Adipocyte (in vitro differentiated cells): ENCODE data around the gene OCIAD2.
"Not testable (repeated sequence)": the region's sequence is repeated elsewhere in the genome, so short reads cannot be mapped to it uniquely, and the experiment has no call there.

ENCODE experiments used
- DNase-seq: peaks from one replicate; pipeline ENCODE4 v3.0.0-alpha.2; 2015; ENCODE audit warnings: low read depth
- H3K27me3 ChIP-seq: replicated peaks from 2 replicates; pipeline ENCODE4 v1.7.0; 2013; ENCODE audit warnings: mild to moderate bottlenecking, low read length, moderate library complexity; ENCODE audit not compliant: control insufficient read depth, insufficient read depth
- H3K36me3 ChIP-seq: 2 replicates; pipeline ENCODE4 v1.7.0; 2013; ENCODE audit warnings: low read length, mild to moderate bottlenecking, moderate library complexity; ENCODE audit not compliant: control insufficient read depth, insufficient read depth, severe bottlenecking
- H3K4me1 ChIP-seq: 2 replicates; pipeline ENCODE4 v1.7.0; 2013; ENCODE audit warnings: mild to moderate bottlenecking, low read length, moderate library complexity; ENCODE audit not compliant: control insufficient read depth, insufficient read depth
- H3K4me3 ChIP-seq: 2 replicates; pipeline ENCODE4 v1.7.0; 2013; ENCODE audit warnings: mild to moderate bottlenecking, low read length, moderate library complexity
- H3K9ac ChIP-seq: 2 replicates; pipeline ENCODE4 v1.7.0; 2013; ENCODE audit warnings: mild to moderate bottlenecking, low read length, moderate library complexity
- H3K9me3 ChIP-seq: 2 replicates; pipeline ENCODE4 v1.7.0; 2013; ENCODE audit warnings: mild to moderate bottlenecking, low read length, moderate library complexity; ENCODE audit not compliant: control insufficient read depth

Gene OCIAD2

DNA sequence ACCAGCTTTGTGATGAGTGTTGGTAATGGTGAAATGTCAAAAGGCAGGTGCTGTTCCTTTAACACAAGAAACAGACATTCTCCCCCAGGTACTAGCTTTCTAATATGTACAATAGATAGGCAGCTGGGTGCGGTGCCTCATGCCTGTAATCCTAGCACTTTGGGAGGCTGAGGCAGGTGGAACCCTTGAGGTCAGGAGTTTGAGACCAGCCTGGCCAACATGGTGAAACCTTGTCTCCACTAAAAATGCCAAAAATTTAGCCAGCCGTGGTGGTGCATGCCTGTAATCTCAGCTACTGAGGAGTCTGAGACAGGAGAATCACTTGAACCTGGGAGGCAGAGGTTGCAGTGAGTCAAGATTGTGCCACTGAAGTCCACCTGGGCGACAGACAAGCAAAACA lies 24.9 kb downstream of the OCIAD2 start:
- not testable (repeated sequence) for H3K4me3 ChIP-seq, H3K9ac ChIP-seq, H3K27me3 ChIP-seq, H3K36me3 ChIP-seq, H3K9me3 ChIP-seq, DNase-seq, H3K4me1 ChIP-seq

DNA sequence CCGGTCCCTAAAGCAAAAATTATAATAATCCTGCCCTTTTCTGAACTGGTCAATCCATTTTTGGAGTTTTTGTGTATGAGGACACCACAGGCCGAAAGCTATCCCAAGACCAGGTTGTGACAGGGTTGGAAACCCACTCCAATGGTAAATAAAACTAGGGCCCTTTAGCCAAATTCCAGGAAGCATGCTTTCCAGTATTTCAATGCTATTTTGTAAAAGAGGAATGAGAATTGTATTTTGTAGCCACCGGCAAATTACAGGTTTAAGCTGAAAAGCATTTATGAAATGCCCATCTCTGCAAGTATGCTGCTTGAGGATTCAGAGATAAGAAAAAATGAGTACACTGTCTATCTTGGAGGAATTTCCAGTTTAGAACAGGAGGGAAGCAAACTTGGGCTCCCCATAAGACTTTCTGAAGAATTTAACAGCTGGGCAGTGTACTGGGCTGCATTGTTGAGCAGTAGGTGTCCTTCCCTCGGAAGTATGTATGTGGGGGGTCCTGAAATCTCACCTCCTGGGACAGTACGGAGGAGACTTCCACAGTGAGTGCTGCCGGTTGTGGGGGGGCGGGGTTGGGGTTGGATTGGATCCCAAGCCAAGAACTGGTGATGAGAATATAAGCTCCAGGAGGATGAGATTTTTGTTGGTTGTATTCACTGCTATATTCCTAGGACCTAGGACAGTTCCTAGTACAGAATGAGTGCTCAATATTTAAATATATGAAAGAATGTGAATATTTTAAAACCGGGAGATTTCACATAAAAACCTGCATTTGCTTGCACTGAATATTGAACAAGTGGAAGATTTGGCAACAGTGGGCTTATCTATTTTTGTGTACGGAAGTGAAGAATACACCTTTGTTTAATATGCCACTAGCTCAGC lies 26.8 kb downstream of the OCIAD2 start:
- no peaks in the 10 kb centered on the region for H3K9me3 ChIP-seq
- H3K27me3 ChIP-seq = no peaks in the 10 kb centered on the region
- no peaks in the 10 kb centered on the region for H3K4me1 ChIP-seq
- H3K9ac ChIP-seq = no peak overlapping the region
- DNase-seq = no peak
- H3K4me3 ChIP-seq = no peak overlapping the region
- H3K36me3 ChIP-seq = no peaks in the 10 kb centered on the region

DNA sequence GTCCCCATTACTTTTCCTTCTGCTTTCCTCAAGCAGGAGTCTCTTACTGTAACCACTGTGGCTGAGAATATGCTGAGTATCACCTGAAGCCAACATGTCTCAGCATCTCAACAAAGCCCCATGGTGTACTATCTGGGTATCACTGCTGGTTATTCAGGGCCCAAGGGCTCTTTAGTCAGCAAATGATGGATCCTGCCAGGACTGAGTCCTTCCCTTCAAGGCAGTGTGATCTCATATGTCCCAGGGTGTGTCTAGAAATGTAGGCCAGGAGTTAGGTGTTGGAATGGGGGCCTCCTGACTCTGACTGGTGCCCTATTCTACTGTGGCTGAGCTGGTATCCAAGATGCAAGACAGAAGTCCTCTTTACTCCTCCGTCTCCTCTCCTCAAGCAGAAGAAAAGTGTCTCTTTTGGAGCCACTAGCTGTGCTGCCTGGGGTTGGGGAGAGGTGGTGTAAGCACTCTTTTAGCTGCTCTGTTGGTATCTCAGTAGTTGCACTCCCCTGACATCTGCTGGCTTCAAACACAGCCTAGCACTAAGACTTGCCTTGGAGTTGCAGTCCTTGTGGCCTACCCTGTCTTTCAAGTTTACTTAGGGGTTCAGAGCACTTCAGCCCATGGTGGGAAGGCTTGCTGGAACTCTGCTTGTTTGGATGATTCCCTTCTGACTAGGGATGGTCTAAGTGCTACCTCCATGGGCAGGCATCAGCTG lies 28.6 kb downstream of the OCIAD2 start:
- Histone ChIP-seq H3K9me3 (no peaks in the 10 kb centered on the region), H3K36me3 (no peaks in the 10 kb centered on the region), H3K27me3 (no peaks in the 10 kb centered on the region), H3K4me1 (no peaks in the 10 kb centered on the region), H3K4me3 (no peak overlapping the region), H3K9ac (no peak overlapping the region)
- DNase-seq = no peak

DNA sequence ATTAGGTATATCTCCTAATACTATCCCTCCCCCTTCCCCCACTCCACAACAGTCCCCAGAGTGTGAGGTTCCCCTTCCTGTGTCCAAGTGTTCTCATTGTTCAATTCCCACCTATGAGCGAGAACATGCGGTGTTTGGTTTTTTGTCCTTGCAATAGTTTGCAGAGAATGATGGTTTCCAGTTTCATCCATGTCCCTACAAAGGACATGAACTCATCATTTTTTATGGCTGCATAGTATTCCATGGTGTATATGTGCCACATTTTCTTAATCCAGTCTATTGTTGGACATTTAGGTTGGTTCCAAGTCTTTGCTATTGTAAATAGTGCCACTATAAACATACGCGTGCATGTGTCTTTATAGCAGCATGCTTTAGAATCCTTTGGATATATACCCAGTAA lies 41.9 kb downstream of the OCIAD2 start:
- H3K9me3 ChIP-seq, H3K4me3 ChIP-seq, DNase-seq, H3K4me1 ChIP-seq, H3K9ac ChIP-seq, H3K27me3 ChIP-seq: not testable (repeated sequence)
- peaks cover 22% of the 10 kb centered on the region for H3K36me3 ChIP-seq

DNA sequence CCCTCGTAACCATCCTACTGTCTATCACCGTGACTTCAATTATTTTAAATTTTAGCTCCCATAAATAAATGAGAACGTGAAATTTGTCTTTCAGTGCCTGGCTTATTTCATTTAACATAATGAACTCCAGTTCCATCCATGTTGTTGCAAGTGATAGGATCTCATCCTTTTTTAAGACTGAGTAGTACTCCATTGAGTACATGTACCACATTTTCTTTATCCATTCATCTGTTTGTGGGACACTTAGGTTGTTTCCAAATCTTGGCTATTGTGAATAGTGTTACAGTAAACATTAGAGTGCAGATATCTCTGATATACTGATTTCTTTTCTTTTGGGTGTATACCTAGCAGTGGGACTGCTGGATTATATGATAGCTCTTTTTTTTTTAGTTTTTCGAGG lies 42.8 kb downstream of the OCIAD2 start:
- H3K9ac ChIP-seq = no peak overlapping the region
- no peak overlapping the region for H3K4me3 ChIP-seq
- H3K9me3 ChIP-seq = peaks cover 4% of the 10 kb centered on the region
- DNase-seq = no peak
- H3K27me3 ChIP-seq = no peaks in the 10 kb centered on the region
- H3K36me3 ChIP-seq = peaks cover 32% of the 10 kb centered on the region
- no peaks in the 10 kb centered on the region for H3K4me1 ChIP-seq

DNA sequence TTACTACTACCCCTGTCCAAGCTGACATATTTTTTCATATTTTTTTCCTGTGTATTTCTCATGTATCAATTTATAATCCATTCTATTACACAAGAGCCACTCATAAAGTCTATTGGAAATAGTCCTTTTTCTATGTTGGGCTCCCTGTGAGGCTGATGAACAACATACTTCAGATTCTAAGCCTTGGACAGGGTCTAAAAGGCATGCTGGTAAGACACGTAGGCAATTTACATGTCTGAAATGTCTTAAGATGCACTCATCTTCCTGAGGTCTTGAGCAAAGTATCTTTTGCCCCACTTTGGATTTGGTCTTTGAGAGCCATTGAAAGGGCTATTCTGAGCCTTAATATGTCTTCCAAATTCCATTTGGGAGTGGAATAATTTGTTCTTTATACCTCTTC lies 43.9 kb downstream of the OCIAD2 start:
- H3K4me1 ChIP-seq = no peaks in the 10 kb centered on the region
- DNase-seq = no peak
- H3K9me3 ChIP-seq = peaks cover 4% of the 10 kb centered on the region
- no peak overlapping the region for H3K9ac ChIP-seq
- peaks cover 42% of the 10 kb centered on the region for H3K36me3 ChIP-seq
- no peak overlapping the region for H3K4me3 ChIP-seq
- no peaks in the 10 kb centered on the region for H3K27me3 ChIP-seq

DNA sequence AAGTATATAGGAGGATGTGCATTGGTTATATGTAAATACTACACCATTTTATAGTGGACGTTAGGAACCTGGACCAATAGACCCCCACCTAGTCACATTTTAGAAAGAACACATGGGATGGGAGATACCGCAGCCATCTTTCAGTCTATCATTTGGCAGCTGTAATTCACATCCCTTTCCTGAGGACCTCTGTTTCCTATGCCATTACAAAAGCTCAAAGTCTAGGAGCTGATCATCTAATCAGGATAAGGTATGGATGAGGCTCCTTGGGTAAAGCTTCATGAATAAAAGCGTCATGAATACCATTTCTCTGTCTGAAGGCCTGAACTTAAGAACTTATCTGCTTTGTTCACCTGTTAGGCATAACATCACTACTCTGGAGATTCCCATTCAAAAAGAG lies 44.5 kb downstream of the OCIAD2 start:
- peaks cover 4% of the 10 kb centered on the region for H3K9me3 ChIP-seq
- DNase-seq = no peak
- peaks cover 47% of the 10 kb centered on the region for H3K36me3 ChIP-seq
- no peaks in the 10 kb centered on the region for H3K27me3 ChIP-seq
- no peaks in the 10 kb centered on the region for H3K4me1 ChIP-seq
- no peak overlapping the region for H3K9ac ChIP-seq
- H3K4me3 ChIP-seq = no peak overlapping the region

DNA sequence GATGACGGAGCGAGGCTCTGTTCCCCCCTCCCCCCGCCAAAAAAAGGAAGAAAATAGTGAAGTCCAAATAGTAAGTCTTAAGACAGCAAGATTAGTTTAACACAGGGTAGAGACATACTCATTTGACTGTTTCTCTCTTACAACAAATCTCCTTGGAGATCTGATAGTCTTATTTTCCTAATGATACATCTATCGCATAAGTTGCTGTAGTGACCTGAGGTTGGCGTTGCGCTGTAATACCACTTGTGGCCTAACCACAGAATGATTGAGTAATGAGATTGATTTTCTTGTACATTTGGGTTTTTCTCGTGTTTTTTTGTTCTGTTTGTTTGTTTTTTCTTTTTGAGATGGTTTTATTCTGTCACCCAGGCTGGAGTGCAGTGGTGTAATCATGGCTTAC lies 48.4 kb downstream of the OCIAD2 start:
- DNase-seq = no peak
- H3K9ac ChIP-seq = no peak overlapping the region
- no peaks in the 10 kb centered on the region for H3K9me3 ChIP-seq
- no peaks in the 10 kb centered on the region for H3K27me3 ChIP-seq
- no peaks in the 10 kb centered on the region for H3K4me1 ChIP-seq
- peaks cover 56% of the 10 kb centered on the region for H3K36me3 ChIP-seq
- no peak overlapping the region for H3K4me3 ChIP-seq

DNA sequence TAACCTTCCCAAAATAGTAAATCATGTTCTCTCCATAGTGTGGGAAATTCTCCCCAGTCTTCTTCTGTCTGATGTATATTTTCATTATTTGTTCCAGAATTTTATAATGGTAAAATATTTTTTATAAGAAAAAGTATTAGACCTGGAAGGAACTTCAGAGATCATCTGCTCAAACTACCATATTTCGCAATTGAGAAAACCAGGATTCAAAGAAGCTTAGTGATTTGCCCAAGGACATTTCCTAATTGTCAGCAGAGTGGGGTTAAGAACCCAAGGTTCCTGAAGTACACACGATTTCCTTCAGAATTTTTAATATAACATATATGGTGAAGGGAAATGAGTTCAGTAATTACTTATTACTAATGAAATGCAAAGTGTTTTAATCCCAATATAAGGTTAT lies 51.6 kb downstream of the OCIAD2 start:
- H3K9ac ChIP-seq = no peak overlapping the region
- DNase-seq = peak; percentile 42
- H3K27me3 ChIP-seq = no peaks in the 10 kb centered on the region
- peaks cover 59% of the 10 kb centered on the region for H3K36me3 ChIP-seq
- H3K4me1 ChIP-seq = no peaks in the 10 kb centered on the region
- no peak overlapping the region for H3K4me3 ChIP-seq
- H3K9me3 ChIP-seq = no peaks in the 10 kb centered on the region

DNA sequence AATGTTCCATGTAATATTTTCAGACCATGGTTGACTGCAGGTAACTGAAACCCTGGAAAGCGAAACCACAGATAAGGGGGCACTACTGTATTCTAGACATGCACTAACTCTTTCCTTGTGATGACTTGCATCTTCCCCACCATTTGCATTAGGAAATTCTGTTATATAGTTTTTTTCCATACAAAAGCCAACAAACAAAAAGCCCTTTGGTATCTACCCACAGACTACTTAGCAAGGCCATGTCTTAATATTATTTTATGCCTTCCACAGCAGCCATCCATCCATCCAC lies 52.2 kb downstream of the OCIAD2 start:
- Histone ChIP-seq H3K27me3 (no peaks in the 10 kb centered on the region), H3K4me1 (no peaks in the 10 kb centered on the region), H3K9ac (no peak overlapping the region), H3K9me3 (no peaks in the 10 kb centered on the region), H3K4me3 (no peak overlapping the region), H3K36me3 (peaks cover 56% of the 10 kb centered on the region)
- no peak for DNase-seq

DNA sequence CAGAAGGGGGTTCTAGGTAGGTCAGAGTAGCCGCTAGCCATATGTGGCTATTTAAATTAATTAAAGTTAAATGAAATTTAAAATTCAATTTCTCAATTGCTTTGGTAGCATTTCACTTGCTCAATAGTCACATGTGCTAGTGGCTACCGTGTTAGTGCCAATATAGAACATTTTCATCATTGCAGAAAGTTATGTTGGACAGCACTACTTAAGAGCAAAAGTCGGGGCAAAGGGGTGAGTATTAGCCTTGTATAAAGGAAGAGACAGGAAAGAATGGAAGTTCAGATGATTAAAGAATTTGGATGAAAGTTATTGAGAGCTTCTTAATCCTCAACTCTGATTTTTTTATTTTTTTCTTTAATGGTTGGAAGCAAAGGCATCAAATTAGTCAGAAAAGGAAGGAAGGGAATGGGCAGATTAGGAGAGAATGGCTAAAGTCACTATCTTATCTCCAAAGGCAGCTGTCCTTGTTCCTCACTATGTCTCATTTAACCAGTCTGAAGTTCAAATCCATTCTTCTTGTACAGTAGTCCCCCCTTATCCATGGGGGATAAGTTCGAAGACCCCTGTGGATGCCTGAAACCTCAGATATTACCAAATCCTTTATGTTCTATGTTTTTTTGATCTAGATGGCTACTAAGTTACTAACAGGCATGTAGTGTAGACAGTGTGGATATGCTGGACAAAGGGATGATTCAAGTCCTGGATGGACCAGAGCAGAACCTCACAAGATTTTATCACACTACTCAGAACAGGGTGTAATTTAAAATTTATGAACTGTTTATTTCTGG lies 52.8 kb downstream of the OCIAD2 start:
- H3K9ac ChIP-seq = no peak overlapping the region
- no peaks in the 10 kb centered on the region for H3K27me3 ChIP-seq
- DNase-seq = no peak
- no peaks in the 10 kb centered on the region for H3K4me1 ChIP-seq
- peaks cover 51% of the 10 kb centered on the region for H3K36me3 ChIP-seq
- H3K9me3 ChIP-seq = no peaks in the 10 kb centered on the region
- H3K4me3 ChIP-seq = no peak overlapping the region
